Measurements from ENCODE around the gene INAVA.

- no peak for TF ChIP-seq CTCF (IDR thresholded peaks at IDR 0.05)
- TF ChIP-seq POLR2A (IDR thresholded peaks at IDR 0.05), result no peak
- TF ChIP-seq POLR2AphosphoS5 (IDR thresholded peaks at IDR 0.05), result no peak
- TF ChIP-seq EP300 (IDR thresholded peaks at IDR 0.05), result no peak
These were observed 20.0 kb upstream of the INAVA start for GRCh38 chr1:200874694-200875093.

Data from upper lobe of left lung (tissue), 4 donors.